Measurements from ENCODE around the gene ZFP90.
"Not testable (repeated sequence)": the region's sequence is repeated elsewhere in the genome, so short reads cannot be mapped to it uniquely, and the experiment has no call there.

ZFP90 gene

DNA sequence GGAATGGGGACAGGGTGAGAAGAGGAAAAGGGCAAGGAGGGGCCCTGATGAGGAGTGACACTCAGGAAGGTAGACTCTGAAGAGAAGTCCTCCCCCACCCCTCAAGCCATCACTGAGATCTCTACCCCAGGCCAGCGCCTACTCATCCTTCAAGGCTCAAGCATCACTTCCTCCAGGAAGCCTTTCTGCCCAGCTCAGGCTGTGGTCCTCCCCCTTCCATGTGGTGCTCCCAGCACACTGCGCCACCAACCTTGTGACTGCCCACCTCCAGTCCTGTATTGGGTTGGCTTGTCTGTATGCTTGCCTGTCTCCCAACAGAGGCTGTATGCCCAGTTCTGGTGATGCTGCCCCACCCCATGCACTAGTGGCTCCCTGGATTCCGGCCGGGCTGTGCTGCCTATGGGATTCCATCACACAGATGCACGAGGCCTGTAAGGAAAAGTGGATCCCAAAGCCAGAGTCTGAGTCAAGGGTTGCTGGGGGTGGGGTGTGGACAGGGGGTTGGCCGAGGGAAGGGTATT, 19.8 kb upstream of the ZFP90 start:
- no peak for DNase-seq

- peak; percentile 91 for DNase-seq
Measured at GRCh38 chr16:68520649-68521086, 18.4 kb upstream of the ZFP90 start.

GRCh38 chr16:68524069-68524820, 14.8 kb upstream of the ZFP90 start:
- DNase-seq: peak; percentile 1

GRCh38 chr16:68526143-68526781, 12.8 kb upstream of the ZFP90 start:
- peak; percentile 10 for DNase-seq

- no peak for DNase-seq
Measured at GRCh38 chr16:68526782-68527145, 12.3 kb upstream of the ZFP90 start.

- DNase-seq: no peak
Measured at GRCh38 chr16:68528233-68528632, 10.9 kb upstream of the ZFP90 start.

DNA sequence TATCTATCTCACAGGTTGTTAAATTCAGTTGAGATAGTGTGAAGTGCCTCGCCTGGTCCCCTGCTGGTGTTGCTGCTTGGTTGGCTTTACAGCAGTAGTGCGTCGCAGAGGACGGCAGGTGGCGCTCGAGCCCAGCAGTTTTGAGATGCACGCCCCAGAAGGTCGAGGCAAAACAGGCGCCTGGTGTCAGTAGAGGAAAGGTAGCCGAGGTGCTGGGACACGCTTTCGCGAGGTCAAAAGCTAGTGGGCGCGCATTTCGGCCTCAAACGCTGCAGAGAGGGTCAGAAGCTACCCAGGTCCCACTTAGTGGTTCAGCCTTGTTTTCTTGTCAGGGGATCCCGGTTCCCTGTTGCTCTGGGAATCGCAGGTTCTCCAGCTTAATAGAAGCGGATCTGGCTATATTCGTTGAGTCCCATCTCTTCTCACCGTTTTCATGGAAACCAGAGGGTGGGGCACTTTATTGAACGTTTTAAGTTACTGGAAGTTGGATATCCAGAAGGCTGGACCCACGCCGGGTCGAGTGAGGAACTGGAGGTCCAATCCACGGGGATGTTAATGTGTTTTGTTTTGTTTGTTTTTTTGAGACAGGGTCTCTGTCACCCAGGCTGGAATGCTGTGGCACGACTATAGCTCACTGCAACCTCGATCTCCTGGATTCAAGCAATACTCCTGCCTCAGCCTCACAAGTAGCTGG, 10.3 kb upstream of the ZFP90 start:
- peak; percentile 81 for DNase-seq

- no peak for DNase-seq
Measured at GRCh38 chr16:68529608-68529930, 9.5 kb upstream of the ZFP90 start.

GRCh38 chr16:68529931-68530701, 9.0 kb upstream of the ZFP90 start:
- DNase-seq: peak; percentile 91

- no peak for DNase-seq
Measured at GRCh38 chr16:68533937-68534336, 5.2 kb upstream of the ZFP90 start.

DNA sequence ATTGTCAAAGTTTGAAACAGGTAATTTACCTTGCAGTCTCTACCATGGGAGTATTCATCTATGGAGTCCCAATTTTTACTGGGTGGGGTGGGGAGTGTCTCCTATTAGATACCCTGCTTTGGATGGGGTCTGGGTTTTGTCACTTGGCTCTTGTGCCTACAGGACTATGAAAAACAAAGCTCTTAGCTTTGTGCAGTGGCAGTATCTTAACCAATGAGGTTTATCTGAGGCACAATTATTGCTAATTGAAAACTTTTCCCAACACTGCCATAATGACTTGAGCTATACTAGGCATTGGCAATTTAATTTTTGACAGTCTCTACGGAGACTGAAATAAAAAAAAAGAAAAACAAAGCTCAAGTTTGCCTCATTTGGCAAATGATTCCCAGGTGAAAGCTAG, 3.8 kb upstream of the ZFP90 start:
- no peak for DNase-seq

DNA sequence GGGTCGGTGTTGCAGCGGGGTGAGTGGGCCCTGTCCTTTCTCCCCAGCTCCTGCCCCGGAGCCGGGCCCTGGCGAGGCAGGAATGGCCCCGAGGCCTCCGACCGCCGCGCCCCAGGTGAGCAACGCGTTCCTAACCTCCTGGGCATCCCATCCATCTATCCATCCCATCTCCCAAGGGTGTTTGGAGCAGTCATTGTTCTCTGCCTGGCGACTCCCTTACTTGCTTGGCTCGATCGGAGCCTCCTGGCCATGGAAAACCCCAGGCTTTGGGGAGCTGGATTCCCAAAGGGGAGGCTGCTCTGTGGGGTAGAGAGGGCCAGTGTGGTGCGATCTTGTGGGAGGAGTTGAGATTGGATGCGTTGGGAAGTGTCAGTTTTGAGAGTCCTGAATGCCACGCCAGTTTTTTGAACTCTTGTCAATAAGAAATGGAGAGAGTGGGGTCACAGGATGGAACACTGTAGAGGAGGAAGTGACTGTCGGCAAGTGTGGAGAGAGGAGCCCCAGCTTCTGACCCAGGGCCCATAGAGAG, 684 bp downstream of the ZFP90 start:
- peak; percentile 46 for DNase-seq

DNA sequence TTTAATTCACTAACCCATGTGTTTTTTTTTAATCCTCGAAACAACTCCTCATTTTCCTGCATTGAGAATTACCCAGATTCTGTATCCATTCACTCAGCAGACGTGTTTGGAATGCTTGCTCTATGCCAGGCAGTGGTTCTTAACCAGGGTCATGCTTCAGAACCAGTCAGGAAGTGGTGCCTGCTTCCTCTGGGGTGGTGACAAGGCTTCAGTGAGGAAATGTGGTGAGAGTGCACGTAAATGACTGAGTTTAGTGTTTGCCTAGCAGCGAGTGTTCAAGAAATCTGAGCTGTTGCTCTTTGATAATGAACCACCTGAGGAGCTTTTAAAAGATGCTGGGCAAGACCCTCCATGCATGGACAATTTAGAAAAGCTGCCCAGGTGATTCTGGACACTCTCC, 9.9 kb downstream of the ZFP90 start:
- DNase-seq: no peak

DNA sequence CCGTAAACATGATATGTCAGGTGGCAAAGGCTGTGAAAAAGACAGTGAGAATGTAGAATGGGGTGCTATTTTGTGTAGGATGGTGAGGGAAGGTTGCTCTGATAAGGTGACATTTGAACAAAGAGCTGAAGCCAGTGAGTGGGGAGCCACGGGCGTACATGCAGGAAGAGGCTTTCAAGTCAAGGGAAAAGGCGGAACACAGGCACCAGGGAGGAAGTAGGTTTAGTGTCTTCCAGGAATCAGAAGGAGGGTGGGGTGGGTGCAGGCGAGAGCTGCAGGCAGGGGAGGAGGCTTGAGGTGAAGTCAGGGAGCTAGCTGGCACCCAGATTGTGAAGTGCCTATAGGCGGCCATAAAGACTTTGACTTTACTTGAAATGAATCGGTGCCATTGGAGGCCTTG, 14.1 kb downstream of the ZFP90 start:
- DNase-seq: no peak

DNA sequence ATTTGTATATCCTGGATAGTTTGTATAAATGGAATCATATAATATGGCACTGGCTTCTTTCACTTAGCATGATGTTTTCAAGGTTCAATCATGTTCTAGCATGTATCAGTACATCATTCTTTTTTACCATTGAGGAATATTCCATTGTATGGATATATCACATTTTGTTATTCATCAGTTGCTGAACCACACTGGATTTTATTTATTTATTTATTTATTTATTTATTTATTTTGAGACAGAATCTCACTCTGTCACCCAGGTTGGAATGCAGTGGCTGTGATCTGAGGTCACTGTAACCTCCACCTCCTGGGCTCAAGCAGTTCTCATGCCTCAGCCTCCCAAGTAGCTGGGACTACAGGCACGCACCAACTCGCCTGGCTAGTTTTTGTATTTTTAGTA, 21.2 kb downstream of the ZFP90 start:
- DNase-seq: not testable (repeated sequence)

GRCh38 chr16:68563631-68564381, 24.7 kb downstream of the ZFP90 start:
- no peak for DNase-seq

GRCh38 chr16:68564382-68564985, 25.4 kb downstream of the ZFP90 start:
- peak; percentile 1 for DNase-seq

- DNase-seq: no peak
Measured at GRCh38 chr16:68574479-68574878, 35.4 kb downstream of the ZFP90 start.

DNA sequence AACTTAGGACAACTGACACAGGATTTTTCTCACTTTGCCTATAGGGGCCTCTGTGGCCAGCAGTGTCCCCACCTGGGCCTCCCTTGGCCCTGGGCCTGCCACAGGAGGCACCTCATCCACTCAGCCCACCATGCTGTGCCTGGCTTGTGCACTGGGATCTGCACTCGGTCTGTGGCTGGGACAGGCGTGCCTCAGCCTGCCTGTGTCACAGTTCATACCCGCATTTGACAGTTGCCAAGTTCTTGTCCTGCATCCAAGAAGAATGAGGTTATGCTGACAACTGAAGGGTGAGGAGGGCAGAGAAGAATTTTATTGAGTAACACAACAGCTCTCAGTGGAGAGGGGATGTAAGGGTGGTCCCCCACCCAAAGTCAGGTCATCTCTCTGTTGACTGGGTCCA, 36.0 kb downstream of the ZFP90 start:
- DNase-seq: no peak

GRCh38 chr16:68577352-68577853, 38.3 kb downstream of the ZFP90 start:
- no peak for DNase-seq

- peak; percentile 33 for DNase-seq
Measured at GRCh38 chr16:68590201-68590994, 51.3 kb downstream of the ZFP90 start.
